Gastrocnemius medialis (tissue), 4 donors: ENCODE results near the gene MYH9.

Source experiments
- POLR2A ChIP-seq, 2 donors: fragments of 450-650 bp; IDR thresholded peaks; one replicate each; pipeline ENCODE4 v1.6.1; 2017; ENCODE audit warnings: antibody characterized with exemption in 2 of 2, mild to moderate bottlenecking in 2 of 2, moderate library complexity in 2 of 2
- TF ChIP-seq, protein P1 (sequence below), 5 experiments: fragments of 450-650 bp in 3 of 5; fragments of 200-600 bp in 2 of 5; sonication (generic) in 2 of 5; IDR thresholded peaks in 4 of 5; conservative IDR thresholded peaks in 1 of 5; 1 replicate in 4 of 5; 2 replicates in 1 of 5; pipeline ENCODE4 v1.5.1; 2016 to 2019; ENCODE audit warnings: antibody characterized with exemption in 5 of 5, mild to moderate bottlenecking in 3 of 5, moderate library complexity in 3 of 5

DNA sequence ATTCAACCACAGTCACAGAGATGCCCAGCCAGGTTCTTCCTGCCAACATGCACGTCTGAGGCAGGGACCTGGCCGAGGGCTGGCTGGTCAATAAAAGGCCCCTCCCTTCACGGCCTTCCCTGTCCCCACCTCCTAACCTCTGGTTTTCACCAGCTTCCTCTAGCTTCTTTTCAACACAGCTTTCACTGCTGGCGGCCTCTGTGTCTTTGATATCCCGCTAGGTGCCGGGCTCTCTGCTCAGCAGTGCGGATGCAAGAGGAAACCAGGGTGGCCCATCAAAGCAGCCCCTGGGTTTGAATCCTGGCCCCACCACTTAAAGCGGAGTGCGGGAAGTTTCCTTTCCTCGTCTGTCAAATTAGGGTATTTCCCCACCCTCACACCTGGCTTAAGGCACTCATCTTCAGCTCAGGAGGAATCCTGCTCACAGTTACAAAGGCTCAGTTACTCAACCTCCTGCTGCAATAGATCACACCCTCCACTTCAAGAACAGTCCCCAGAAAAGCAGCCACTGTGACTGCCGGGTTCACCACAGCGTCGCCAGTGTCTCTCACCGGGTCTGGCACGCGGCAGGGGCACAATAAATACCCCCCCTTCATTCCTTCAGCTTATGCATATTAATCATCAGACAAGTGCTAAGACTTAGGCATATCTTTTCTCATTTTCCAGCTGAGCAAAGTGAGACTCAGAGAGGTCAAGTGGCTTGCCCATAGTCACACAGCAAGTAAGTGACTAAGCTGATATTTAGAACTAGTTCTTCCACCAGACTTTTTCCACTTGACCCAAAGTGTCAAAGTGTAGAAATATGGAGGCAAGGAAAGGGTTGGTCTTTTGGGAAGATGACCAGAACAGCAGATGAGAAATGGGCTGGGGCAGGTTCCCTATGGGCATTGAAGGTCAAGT lies 48.0 kb upstream of the MYH9 start:
- TF ChIP-seq, protein P1, sequence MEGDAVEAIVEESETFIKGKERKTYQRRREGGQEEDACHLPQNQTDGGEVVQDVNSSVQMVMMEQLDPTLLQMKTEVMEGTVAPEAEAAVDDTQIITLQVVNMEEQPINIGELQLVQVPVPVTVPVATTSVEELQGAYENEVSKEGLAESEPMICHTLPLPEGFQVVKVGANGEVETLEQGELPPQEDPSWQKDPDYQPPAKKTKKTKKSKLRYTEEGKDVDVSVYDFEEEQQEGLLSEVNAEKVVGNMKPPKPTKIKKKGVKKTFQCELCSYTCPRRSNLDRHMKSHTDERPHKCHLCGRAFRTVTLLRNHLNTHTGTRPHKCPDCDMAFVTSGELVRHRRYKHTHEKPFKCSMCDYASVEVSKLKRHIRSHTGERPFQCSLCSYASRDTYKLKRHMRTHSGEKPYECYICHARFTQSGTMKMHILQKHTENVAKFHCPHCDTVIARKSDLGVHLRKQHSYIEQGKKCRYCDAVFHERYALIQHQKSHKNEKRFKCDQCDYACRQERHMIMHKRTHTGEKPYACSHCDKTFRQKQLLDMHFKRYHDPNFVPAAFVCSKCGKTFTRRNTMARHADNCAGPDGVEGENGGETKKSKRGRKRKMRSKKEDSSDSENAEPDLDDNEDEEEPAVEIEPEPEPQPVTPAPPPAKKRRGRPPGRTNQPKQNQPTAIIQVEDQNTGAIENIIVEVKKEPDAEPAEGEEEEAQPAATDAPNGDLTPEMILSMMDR (IDR thresholded peaks at IDR 0.05 in 4 of 5, conservative IDR thresholded peaks at IDR 0.05 in 1 of 5), result no peak
- TF ChIP-seq POLR2A (IDR thresholded peaks at IDR 0.05), result no peak
